Astrocyte (in vitro differentiated cells and primary cell): ENCODE measurements around the gene DFFB. TPM values are rescaled to one million over a fixed set of nuclear protein-coding genes. Genes with fewer than 3 reads are reported as not detected.

ENCODE experiments used
- DNase-seq: peaks from one replicate; pipeline ENCODE4 v3.0.0-alpha.2; 2010; ENCODE audit warnings: low read depth
- FAIRE-seq: peaks from 2 replicates; lab custom pipeline; 2011; peaks lifted over from hg19 to GRCh38; lab: Jason Lieb, UNC
- H2AFZ ChIP-seq: 2 replicates; pipeline ENCODE4 v1.6.0; 2012; ENCODE audit warnings: low read depth, low read length, inconsistent platforms
- H3K27ac ChIP-seq: 2 replicates; pipeline ENCODE4 v1.5.1; 2011; ENCODE audit warnings: low read depth, low read length, inconsistent platforms
- H3K27me3 ChIP-seq: 2 replicates; pipeline ENCODE4 v1.6.0; 2011; ENCODE audit warnings: low read length, inconsistent platforms; ENCODE audit not compliant: insufficient read depth
- H3K36me3 ChIP-seq: 2 replicates; pipeline ENCODE4 v1.5.1; 2011; ENCODE audit warnings: low read length, inconsistent platforms; ENCODE audit not compliant: insufficient read depth
- H3K4me1 ChIP-seq: 2 replicates; pipeline ENCODE4 v1.5.1; 2011; ENCODE audit warnings: low read length, inconsistent platforms; ENCODE audit not compliant: insufficient read depth
- H3K4me2 ChIP-seq: 2 replicates; pipeline ENCODE4 v1.6.0; 2012; ENCODE audit warnings: low read length, inconsistent platforms
- H3K4me3 ChIP-seq: 2 replicates; pipeline ENCODE4 v1.5.1; 2011; ENCODE audit warnings: low read depth, mild to moderate bottlenecking, low read length, inconsistent platforms; ENCODE audit not compliant: insufficient read depth
- H3K79me2 ChIP-seq: 2 replicates; pipeline ENCODE4 v1.6.0; 2012; ENCODE audit warnings: mild to moderate bottlenecking, low read length, inconsistent platforms; ENCODE audit not compliant: insufficient read depth
- H3K9ac ChIP-seq: 2 replicates; pipeline ENCODE4 v1.6.0; 2012; ENCODE audit warnings: mild to moderate bottlenecking, low read length, inconsistent platforms
- H3K9me3 ChIP-seq: 2 replicates; pipeline ENCODE4 v1.5.1; 2012; ENCODE audit warnings: low read depth, mild to moderate bottlenecking, low read length, inconsistent platforms; ENCODE audit not compliant: insufficient read depth
- H4K20me1 ChIP-seq: 2 replicates; pipeline ENCODE4 v1.6.0; 2012; ENCODE audit warnings: low read length, inconsistent platforms; ENCODE audit not compliant: insufficient read depth
- H3K27ac Mint-ChIP-seq: one replicate; pipeline ENCODE4 v1.8.0; 2021; ENCODE audit warnings: mild to moderate bottlenecking, mixed read lengths; ENCODE audit not compliant: unreplicated experiment
- H3K27me3 Mint-ChIP-seq: one replicate; pipeline ENCODE4 v1.8.0; 2021; ENCODE audit warnings: low read depth, mixed read lengths; ENCODE audit not compliant: unreplicated experiment
- H3K36me3 Mint-ChIP-seq: one replicate; pipeline ENCODE4 v1.8.0; 2021; ENCODE audit warnings: low read depth, mixed read lengths; ENCODE audit not compliant: unreplicated experiment
- H3K4me1 Mint-ChIP-seq: one replicate; pipeline ENCODE4 v1.8.0; 2021; ENCODE audit warnings: low read depth, mixed read lengths; ENCODE audit not compliant: unreplicated experiment
- H3K4me3 Mint-ChIP-seq: one replicate; pipeline ENCODE4 v1.8.0; 2021; ENCODE audit warnings: mild to moderate bottlenecking, moderate library complexity, mixed read lengths; ENCODE audit not compliant: unreplicated experiment
- H3K9me3 Mint-ChIP-seq: one replicate; pipeline ENCODE4 v1.8.0; 2021; ENCODE audit warnings: mild to moderate bottlenecking, mixed read lengths; ENCODE audit not compliant: unreplicated experiment
- EZH2 ChIP-seq: IDR thresholded peaks from 2 replicates; pipeline ENCODE4 v1.6.1; 2012; ENCODE audit warnings: mild to moderate bottlenecking, low read length, inconsistent platforms; ENCODE audit not compliant: insufficient read depth
- total RNA-seq: library from RNA; stranded (reverse); gene quantifications from 2 replicates; pipeline ENCODE4 v1.2.1, GENCODE V29; 2021
- TF ChIP-seq, protein P1 (sequence below): IDR thresholded peaks from 2 replicates; pipeline ENCODE4 v1.5.1; 2011; ENCODE audit warnings: low read depth, mild to moderate bottlenecking, inconsistent platforms, low read length, moderate library complexity; ENCODE audit not compliant: insufficient read depth

Gene DFFB
- total RNA-seq, 1 donor from 2014 or later, result 7.4 TPM

DNA sequence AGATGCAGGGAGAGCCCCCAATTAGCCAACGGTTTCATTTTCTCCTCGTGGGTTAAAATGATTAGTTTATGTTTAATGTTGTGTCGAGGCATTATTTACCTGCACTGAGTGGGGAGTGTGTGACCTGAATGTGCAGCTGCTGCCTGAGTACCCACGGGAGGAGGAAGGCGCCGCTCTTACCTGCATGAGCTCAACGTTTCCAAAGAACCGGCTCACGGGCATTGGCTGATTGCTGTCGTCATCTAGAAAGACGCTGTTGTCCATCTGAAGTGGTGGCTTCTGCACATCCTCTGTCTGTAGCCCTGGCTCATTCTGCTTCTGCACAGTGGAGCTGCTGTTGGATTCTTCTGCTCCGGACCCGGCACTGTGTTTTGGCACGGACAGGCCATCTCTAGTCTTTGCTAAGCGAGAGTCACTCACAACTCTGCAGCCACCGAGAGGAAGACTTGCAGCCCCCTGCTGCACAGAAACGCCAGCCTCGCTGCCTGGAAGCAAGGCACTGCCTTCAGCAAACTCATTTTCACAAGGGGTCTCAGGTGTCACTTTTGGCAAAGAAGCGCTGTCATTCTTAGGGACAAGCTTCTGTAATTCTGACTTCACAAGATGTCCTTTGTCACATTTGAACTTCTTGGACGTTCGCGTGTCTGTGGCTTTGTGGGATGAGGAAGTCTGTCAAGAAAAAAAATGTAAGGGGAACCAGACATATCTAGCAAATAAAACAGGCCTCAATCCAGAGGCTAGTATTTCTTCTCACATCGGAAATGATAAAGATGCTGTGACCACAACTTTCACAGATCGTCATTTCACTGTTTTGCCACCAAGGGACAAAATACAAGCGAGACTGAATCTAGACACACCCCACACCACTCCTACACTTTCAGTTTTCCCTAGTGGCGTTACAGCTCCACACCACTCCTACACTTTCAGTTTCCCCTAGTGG is 33.4 kb downstream of the DFFB start:
- Mint-ChIP-seq H3K27ac (no peak overlapping the region), H3K36me3 (peaks cover 17% of the 10 kb centered on the region), H3K4me3 (no peak overlapping the region), H3K27me3 (no peaks in the 10 kb centered on the region), H3K9me3 (no peaks in the 10 kb centered on the region), H3K4me1 (peaks cover 5% of the 10 kb centered on the region)
- Histone ChIP-seq H3K9me3 (no peaks in the 10 kb centered on the region), H4K20me1 (peaks cover 26% of the 10 kb centered on the region), H3K36me3 (peaks cover 23% of the 10 kb centered on the region), H2AFZ (no peak overlapping the region), H3K27ac (no peak overlapping the region), H3K4me1 (no peaks in the 10 kb centered on the region), H3K27me3 (no peaks in the 10 kb centered on the region), H3K79me2 (peaks cover 36% of the 10 kb centered on the region), H3K4me2 (no peak overlapping the region), H3K4me3 (no peak overlapping the region), H3K9ac (no peak overlapping the region)
- TF ChIP-seq, protein P1, sequence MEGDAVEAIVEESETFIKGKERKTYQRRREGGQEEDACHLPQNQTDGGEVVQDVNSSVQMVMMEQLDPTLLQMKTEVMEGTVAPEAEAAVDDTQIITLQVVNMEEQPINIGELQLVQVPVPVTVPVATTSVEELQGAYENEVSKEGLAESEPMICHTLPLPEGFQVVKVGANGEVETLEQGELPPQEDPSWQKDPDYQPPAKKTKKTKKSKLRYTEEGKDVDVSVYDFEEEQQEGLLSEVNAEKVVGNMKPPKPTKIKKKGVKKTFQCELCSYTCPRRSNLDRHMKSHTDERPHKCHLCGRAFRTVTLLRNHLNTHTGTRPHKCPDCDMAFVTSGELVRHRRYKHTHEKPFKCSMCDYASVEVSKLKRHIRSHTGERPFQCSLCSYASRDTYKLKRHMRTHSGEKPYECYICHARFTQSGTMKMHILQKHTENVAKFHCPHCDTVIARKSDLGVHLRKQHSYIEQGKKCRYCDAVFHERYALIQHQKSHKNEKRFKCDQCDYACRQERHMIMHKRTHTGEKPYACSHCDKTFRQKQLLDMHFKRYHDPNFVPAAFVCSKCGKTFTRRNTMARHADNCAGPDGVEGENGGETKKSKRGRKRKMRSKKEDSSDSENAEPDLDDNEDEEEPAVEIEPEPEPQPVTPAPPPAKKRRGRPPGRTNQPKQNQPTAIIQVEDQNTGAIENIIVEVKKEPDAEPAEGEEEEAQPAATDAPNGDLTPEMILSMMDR, result no peak
- no peak for TF ChIP-seq EZH2
- DNase-seq (no peak), FAIRE-seq (no peak)

DNA sequence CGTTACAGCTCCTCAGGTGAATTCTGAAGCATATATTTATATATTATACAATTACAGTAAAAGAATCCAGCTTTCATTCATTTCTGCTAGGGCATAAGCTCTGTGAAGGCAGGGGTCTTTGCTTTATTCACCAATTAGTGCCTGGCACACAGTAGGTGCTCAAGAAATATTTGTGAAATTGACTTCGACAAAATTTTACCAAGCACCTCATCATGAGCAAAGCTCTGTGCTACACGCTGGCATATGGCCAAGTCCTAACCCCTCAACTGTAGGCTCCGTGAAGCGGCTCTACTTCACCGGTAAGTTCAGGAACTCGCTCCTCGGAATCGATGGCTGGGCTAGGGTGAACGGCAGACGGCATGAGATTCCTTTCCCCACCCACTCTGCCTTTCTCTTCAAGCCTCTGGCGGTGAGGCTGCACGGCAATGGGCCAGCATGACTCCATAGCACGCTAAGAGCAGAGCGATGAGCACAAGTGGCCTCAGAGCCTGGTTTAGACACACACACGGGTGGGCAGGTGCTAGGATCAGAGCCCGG is 34.1 kb downstream of the DFFB start:
- Histone ChIP-seq H3K27me3 (no peaks in the 10 kb centered on the region), H3K9me3 (no peaks in the 10 kb centered on the region), H3K36me3 (peaks cover 23% of the 10 kb centered on the region), H3K4me3 (no peak overlapping the region), H4K20me1 (peaks cover 33% of the 10 kb centered on the region), H3K79me2 (peaks cover 43% of the 10 kb centered on the region), H3K27ac (no peak overlapping the region), H3K4me2 (no peak overlapping the region), H2AFZ (no peak overlapping the region), H3K4me1 (no peaks in the 10 kb centered on the region), H3K9ac (no peak overlapping the region)
- Mint-ChIP-seq H3K36me3 (peaks cover 17% of the 10 kb centered on the region), H3K4me3 (no peak overlapping the region), H3K4me1 (peaks cover 11% of the 10 kb centered on the region), H3K9me3 (no peaks in the 10 kb centered on the region), H3K27me3 (no peaks in the 10 kb centered on the region), H3K27ac (no peak overlapping the region)
- TF ChIP-seq, protein P1, result no peak
- TF ChIP-seq EZH2, result no peak
- FAIRE-seq (no peak), DNase-seq (no peak)
